GM19099 (cell line): Measurements from ENCODE around the gene CCDC85B.

Source experiments
- POLR2A ChIP-seq: IDR thresholded peaks from 3 replicates; pipeline ENCODE4 v1.6.1; 2011; ENCODE audit warnings: low read depth; ENCODE audit not compliant: insufficient read length; ENCODE audit errors: extremely low read depth

CCDC85B gene

DNA sequence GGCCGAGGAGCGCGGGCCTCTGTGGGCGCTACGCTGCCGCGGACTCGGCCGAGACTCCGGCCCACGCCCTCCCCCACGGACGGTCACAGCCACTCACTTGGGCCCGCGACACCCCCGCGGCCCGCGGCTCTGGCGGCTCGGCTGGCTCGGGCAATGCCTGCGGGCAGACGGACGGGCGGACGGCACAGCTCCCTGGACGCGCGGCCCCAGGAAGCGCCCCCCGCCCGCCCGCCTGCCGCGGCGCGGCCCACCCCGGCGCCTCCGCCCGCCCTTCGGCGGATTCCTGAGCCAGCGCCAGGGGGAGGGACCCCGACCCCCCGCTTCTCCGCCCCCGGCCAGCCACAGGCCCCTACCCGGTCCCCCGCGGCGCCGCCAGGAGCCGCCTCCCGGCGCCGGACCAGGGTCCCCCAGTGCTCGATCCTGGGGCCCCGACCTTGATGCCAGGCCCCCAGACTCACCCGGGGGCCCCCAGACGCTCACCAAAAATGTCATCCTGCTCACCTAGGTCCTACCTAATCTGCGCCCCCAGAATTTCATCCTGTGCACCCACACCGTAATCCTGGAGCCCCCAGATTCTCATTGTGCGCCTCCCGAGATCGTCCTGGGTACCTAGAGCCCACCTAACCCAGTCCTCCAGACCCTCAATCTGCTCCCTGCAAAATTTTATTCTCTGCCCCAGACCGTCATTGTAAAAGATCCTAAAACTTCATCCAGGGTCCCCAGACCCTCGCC is 17.7 kb upstream of the CCDC85B start, which contains the start of gene EFEMP2:
EFEMP2 (minus strand) TSS at position 215 of the 732 bp plus-strand sequence. CDS start 446 bp downstream, outside the sequence.
- no peak for TF ChIP-seq POLR2A

GRCh38 chr11:65873318-65874156 is 16.9 kb upstream of the CCDC85B start:
- peak; percentile 81 for TF ChIP-seq POLR2A

- TF ChIP-seq POLR2A = no peak
Measured at GRCh38 chr11:65879617-65880016, 10.9 kb upstream of the CCDC85B start, which contains the start of gene CTSW. Gene CTSW (plus strand): TSS chr11:65879837. CDS start chr11:65879855, 18 bp downstream.

GRCh38 chr11:65880027-65880426 is 10.4 kb upstream of the CCDC85B start:
- no peak for TF ChIP-seq POLR2A

DNA sequence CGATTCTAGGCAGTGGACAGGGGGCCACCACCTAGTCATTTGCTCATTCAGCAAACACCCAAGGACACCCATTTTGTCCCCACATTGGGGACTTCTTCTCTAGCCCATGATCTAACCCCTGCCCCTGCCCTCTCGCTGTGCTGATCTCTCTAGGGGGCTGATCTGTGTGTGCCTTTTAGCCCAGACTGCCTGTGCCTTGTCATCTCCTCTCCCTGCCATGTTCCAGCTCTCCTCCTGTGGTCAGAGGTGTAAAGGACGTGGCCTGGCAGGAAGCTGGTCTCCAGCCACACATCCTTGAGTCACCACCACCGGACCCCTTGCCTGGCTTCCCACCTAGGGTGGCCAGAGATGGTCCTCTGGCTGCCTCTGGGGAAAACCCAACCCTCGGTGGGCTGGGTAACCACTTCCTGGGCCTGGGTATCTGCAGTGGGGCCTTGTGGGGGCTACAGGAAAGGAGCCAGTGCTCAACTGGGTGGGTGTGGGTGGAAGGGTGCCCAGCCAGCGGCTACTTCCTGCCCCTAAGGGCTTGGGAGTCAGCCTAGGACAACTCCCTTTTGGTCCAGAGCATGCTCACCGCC is 9.5 kb upstream of the CCDC85B start:
- TF ChIP-seq POLR2A = no peak

GRCh38 chr11:65882120-65883057 is 8.1 kb upstream of the CCDC85B start:
- TF ChIP-seq POLR2A = no peak

- TF ChIP-seq POLR2A = no peak
Measured at GRCh38 chr11:65883058-65883761, 7.3 kb upstream of the CCDC85B start.

- no peak for TF ChIP-seq POLR2A
Measured at GRCh38 chr11:65883786-65884715, 6.4 kb upstream of the CCDC85B start.

- no peak for TF ChIP-seq POLR2A
Measured at GRCh38 chr11:65884716-65885092, 5.8 kb upstream of the CCDC85B start.

GRCh38 chr11:65885231-65885630 is 5.2 kb upstream of the CCDC85B start:
- TF ChIP-seq POLR2A = no peak

- no peak for TF ChIP-seq POLR2A
Measured at GRCh38 chr11:65885808-65886536, 4.5 kb upstream of the CCDC85B start.
